Measurements from ENCODE around the gene IL16.

Gene IL16

DNA sequence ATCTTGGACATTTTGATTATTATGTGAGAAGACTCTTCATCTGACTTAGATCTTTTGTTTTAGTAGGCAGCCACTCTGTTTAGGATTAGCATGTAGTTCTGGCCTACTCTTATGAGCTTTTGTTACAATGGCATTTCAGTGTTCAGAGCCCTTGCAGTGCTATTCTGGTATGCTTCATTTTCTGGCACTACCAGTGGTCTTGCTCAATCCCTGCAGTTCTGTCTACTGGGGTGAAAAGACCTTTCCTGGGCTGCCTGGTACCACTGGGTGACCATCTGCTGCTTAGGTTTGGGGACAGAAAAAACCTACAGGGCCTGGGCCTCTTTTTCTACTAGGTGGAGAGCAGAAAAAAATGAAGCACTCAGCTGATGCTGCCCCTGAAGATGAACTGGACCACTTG is 42.5 kb downstream of the IL16 start:
- TF ChIP-seq CTCF (IDR thresholded peaks at IDR 0.05; ENCODE audit: control insufficient read depth, insufficient read depth, low read depth, low read length, missing control alignments), result no peak
- H3K4me3 ChIP-seq (ENCODE audit: control insufficient read depth, low read depth, low read length), result no peak overlapping the region
- peak; percentile 28 for DNase-seq (ENCODE audit: low read depth)

GRCh38 chr15:81242778-81243177 is 46.1 kb downstream of the IL16 start:
- no peak for TF ChIP-seq CTCF (IDR thresholded peaks at IDR 0.05; ENCODE audit: control insufficient read depth, insufficient read depth, low read depth, low read length, missing control alignments)
- no peak overlapping the region for H3K4me3 ChIP-seq (ENCODE audit: control insufficient read depth, low read depth, low read length)
- no peak for DNase-seq (ENCODE audit: low read depth)

GRCh38 chr15:81244306-81244705 is 47.6 kb downstream of the IL16 start:
- no peak overlapping the region for H3K4me3 ChIP-seq (ENCODE audit: control insufficient read depth, low read depth, low read length)
- DNase-seq (ENCODE audit: low read depth), result no peak
- TF ChIP-seq CTCF (IDR thresholded peaks at IDR 0.05; ENCODE audit: control insufficient read depth, insufficient read depth, low read depth, low read length, missing control alignments), result no peak

GRCh38 chr15:81253846-81254245 is 57.2 kb downstream of the IL16 start:
- no peak for DNase-seq (ENCODE audit: low read depth)
- no peak for TF ChIP-seq CTCF (IDR thresholded peaks at IDR 0.05; ENCODE audit: control insufficient read depth, insufficient read depth, low read depth, low read length, missing control alignments)
- H3K4me3 ChIP-seq (ENCODE audit: control insufficient read depth, low read depth, low read length), result no peak overlapping the region

GRCh38 chr15:81254277-81254915 is 57.7 kb downstream of the IL16 start:
- DNase-seq (ENCODE audit: low read depth), result no peak
- no peak for TF ChIP-seq CTCF (IDR thresholded peaks at IDR 0.05; ENCODE audit: control insufficient read depth, insufficient read depth, low read depth, low read length, missing control alignments)
- no peak overlapping the region for H3K4me3 ChIP-seq (ENCODE audit: control insufficient read depth, low read depth, low read length)

DNA sequence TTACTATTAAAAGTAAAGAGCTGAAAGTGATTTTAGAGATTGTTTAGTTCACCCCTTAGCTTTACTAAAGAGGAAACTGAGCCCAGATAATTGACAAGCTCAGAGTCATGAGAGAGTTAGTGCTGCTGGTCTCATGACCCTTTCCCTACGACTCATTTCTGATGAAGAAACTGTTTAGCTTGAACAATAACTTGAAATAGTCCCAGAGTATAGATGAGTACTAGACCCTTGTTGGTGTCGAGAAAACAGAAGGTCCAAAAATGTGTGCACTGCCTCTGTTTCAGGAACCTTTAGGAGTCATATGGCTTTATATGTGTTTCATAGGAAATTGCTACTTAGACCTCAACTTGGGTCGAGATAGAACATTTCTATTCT is 58.2 kb downstream of the IL16 start:
- H3K4me3 ChIP-seq (ENCODE audit: control insufficient read depth, low read depth, low read length), result no peak overlapping the region

More for the DNA sequence above, 58.2 kb downstream of the IL16 start:
- TF ChIP-seq CTCF (IDR thresholded peaks at IDR 0.05; ENCODE audit: control insufficient read depth, insufficient read depth, low read depth, low read length, missing control alignments), result no peak
- DNase-seq (ENCODE audit: low read depth), result no peak
